Activated T-cell treated with anti-CD3 and anti-CD28 coated beads for 24 hours (primary cell): Measurements from ENCODE around the gene UBE3C.

Source experiments
- DNase-seq: peaks from one replicate; pipeline ENCODE4 v3.0.0-alpha.2; 2020; ENCODE audit warnings: low read depth

Gene UBE3C

DNA sequence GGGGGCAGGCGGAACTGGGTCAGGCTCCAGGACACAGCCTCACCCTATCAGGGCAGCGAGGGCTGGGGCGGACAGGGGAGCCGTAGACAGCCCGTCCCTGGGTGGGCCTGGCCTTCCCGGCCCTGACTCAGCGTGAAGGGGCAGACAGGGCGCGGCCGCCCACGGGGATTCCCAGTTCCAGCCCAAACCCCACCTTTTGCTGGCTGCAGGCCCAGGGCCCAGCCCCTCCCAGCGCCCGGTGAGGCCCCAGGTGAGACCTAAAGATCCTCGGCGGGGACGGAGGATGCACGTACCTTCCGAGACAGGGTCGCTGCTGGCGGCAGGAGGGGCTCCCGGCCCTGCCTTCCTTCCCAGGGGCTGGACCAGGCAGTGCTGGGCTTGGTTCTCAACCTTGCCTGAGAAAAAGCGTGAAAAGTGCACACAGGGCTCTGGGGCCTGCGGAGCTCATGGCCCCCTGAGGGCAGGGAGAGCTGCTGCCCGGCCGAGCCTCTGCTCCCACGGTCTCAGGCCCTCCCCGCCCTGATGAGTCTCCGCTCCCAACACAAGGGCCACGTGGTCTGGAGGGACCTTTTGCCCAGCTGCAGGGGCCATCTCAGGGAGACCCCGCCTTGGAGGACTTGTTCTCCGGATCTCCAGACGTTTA is 154.2 kb downstream of the UBE3C start:
- no peak for DNase-seq

DNA sequence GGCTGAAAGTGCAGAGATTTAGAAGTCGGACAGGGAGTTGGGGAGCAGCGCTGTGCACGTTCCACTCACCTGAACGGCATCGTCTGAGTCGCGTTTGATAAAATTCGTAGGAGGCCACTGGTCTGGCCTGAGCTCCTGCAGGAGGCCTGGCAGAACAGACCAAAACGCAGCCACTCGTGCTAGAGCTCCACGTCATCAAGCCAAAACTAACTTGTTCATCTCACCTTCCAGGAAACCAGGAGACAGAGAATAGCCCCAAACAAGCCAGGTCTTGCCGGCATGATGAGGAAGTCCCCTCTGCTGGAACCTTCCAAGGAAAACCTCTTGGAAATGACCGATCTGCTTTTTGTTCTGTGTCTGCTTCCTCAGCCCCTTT is 154.7 kb downstream of the UBE3C start:
- no peak for DNase-seq

DNA sequence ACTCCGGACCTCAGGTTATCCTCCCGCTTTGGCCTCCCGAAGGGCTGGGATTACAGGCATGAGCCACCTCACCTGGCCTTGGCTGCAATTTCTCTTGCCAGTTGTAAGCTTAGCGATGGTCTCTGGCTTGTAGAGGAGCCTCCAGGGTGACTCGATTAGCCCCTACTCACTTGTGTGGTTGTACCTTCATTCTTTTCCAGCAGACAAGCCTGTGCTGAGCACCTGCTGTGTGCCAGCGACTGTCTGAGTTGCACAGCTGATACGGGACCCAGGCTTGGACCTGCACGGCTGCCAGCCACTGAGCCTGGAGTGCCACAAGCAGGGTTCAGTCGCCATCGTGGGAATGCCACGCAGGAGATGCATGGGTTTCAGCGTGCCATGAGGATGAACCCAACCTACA is 156.0 kb downstream of the UBE3C start:
- DNase-seq, result no peak

DNA sequence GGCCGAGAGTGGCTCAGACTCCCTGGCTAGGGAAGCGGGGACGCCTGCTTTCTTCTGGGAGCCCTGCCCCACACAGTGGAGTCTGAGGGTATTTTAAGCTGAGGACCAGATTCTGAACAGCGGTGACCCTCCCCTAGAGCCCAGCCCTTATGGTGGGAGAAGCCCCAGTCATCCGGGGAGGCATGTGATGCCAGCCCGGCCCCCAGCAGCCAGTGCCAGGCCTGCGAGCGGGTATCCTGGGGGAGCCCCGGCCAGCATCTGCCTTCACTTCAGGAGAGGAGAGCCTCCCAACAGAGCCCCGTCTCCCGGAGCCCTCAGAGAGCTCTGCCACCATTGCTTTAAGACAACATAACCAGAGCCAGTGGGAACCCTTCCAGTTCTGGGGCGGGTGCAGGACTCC is 156.6 kb downstream of the UBE3C start:
- DNase-seq, result no peak

DNA sequence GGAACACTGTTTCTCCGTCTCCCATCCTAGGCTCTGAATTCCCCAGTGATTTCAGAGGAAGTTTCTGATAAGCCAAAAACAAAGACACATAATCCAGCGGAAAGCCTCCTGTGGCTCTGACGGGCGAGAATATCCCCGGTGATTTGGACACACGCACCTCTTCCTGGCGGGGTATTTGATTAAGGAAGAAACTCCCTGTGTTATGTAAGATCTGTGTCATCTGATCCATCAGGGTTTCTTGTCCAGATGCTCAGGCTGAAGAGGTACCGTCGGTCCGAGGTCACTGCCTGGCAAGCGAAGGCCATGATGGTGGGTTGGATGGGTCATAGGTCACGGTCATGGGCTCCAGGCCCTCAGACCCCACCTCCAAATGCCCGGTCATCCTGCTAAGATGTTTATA is 158.5 kb downstream of the UBE3C start:
- DNase-seq, result no peak

DNA sequence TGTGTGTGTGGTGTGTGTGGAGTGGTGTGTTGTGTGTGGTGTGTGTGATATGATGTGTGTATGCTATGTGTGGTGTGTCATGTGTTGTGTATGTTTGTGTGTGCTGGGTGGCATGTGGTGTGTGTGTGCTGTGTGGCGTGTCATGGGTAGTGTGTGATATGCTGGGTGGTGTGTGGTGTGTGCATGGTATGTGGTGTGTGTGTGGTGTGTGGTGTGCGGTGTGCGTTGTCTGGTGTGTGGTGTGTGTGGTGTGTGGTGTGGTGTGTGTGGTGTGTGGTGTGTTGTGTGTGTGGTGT is 160.5 kb downstream of the UBE3C start:
- DNase-seq, result no peak

DNA sequence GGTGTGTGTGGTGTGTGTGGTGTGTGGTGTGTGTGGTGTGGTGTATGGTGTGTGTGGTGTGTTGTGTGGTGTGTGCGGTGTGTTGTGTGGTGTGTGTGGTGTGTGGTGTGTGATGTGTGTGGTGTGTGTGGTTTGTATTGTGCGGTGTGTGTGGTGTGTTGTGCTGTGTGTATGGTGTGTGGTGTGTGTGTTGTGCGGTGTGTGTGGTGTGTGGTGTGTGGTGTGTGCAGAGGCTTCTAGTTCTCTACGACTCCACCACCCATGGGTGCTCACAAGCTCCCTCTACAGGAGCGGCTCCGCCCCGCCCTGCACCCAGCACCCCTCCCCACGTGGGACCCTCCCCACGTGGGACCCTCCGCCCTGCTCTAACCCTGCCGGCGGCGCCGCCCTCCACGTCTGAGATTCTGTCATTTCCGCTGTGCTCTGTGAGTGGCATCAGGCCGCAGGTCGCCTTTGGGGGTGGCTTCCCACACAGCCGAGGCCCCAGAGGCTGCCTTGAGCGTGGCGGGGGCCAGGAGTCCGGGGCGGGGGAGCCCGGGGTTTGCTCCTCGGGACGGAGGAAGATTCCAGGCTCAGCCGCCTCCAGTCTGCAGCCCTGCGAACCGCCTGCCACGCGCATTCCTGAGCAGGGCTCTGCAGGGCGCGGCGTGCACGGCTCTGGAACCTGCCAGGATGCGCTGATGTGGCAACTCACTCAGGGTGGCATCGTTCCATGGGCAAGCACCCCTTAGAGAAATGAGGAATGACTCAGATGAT is 161.1 kb downstream of the UBE3C start:
- no peak for DNase-seq

DNA sequence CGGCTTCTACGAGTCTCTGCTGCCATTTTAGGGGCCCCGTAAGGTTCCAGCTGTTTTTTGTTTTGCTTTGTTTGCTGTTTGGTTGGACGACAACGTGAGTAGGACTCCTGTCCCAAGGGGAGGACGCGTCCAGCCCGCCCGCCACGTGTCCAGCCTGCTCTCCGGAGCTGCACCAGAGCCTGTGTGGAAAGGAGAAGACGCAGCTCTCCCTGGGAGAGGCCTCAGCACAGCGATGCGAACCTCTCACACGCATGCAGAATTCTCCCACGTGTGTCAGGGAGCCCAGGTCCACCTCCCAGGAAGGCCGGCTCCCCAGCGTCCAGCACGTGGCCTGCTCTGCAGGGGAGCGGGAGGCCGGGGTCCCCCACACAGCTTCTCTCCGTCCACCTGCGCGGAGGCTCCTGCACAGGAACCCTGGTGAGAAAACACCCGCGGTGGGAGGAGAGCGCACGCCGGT is 161.7 kb downstream of the UBE3C start:
- DNase-seq, result no peak

DNA sequence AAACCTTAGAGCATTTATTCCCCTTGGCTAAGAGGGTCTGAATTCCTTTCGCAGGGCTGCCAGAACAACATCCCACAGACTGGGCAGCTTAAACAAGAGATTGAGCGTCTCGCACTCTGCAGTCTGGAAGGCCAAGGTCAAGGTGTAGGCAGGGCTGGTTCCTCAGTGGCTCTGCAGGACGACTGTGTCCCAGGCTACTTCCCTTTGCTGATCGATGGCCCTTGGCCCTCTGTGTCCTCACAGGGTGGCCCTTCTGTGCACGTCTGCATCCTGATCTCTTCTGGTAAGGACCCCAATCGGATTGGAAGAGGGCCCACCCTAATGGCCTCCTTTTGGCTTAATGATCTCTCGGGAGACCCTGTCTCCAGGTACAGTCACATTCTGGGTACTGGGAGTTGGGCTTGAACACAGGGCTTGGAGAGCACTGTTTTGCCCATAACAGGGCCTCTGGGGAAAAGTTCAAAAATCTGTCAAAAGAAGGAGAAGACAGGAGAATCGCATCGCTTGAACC is 162.9 kb downstream of the UBE3C start:
- DNase-seq, result no peak

DNA sequence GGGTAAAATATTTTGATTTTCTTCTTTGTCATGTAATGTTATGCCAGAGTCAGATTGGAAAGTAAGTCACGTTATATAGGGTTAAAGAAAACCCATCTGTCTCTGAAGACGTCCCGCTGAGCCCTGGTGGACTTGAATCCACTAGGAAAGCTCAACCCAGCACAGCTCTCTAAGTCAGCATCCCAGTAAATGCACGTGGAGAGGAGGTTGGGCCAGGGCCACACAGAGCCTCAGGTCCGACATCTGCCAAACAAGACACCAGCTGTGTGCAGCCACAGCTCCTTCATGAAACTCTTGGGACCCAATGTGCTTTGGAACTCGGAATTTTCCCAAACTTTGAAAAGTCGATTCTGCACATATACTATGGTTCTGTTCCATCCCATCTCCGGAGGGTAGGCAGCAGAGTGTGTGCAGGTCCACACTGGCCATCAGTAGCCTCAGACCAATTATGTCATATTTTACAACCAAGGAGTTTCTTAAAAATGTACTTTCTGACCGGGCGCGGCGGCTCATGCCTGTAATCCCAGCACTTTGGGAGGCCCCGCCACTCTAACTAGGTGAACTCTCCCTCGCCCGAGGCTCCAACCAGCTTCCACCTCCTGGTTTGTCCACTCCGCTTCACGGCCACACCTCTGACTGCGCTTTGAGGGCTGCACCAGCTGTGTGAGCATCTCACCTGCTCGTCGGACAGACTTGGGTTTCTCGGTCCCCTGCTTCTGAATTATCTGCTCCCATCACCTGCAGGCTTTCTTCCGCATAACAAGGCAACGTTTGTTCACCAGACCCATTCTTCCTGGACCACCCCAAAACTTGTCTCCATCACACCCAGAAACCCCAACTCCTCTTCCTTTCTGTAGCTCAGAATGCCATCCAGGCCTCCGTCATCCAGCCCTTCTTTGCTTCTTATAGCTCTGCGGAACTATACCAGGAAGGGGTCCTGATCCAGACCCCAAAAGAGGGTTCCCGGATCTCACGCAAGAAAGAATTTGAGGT is 168.4 kb downstream of the UBE3C start:
- no peak for DNase-seq

DNA sequence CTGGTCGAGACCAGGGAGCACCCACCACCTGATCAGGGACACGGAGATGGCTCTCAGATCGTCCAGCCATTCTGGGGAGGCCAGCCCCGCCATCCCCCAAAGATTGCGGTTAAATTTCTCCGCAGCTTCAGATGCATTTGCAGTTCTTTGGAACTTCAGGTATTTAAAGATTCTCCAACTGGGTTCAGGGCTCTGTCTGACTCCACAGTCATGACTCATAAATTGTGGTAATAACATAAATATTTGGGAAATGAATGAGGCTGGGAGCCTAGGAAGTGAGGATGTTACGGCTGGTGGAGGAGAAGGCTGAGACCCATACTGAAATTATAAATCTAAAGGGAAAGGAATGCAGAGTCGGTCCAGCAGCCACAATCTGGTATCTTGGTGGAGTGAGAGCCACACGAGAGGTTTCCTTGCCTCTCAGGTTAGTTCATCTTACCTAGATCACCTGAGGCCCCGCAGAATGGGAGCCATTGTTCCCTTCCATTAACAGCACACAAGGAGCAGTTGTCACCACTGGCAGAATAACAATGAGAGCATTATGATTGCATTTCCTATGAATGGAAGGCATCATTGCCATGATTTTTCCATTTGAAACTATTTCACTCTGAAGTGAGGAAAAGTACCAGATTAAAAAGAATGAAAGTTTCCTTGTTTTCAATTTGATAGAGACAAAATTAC is 171.4 kb downstream of the UBE3C start:
- DNase-seq, result no peak

DNA sequence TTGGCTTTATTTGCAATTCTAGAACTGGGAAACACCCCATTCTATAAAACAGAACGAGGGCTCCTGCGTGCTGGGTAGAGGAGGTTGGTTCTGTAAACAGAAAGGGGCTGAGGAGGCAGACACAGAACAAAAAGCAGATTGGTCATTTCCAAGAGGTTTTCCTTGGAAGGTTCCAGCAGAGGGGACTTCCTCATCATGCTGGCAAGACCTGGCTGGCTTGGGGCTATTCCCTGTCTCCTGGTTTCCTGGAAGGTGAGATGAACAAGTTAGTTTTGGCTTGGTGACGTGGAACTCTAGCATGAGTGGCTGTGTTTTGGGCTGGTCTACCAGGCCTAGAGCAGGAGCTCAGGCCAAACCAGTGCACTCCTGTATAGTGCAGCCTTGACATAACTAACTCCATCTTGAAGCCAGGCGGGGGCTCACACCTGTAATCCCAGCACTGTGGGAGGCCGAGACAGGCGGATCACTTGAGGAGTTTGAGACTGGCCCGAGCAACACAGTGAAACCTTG is 172.0 kb downstream of the UBE3C start:
- DNase-seq, result no peak

DNA sequence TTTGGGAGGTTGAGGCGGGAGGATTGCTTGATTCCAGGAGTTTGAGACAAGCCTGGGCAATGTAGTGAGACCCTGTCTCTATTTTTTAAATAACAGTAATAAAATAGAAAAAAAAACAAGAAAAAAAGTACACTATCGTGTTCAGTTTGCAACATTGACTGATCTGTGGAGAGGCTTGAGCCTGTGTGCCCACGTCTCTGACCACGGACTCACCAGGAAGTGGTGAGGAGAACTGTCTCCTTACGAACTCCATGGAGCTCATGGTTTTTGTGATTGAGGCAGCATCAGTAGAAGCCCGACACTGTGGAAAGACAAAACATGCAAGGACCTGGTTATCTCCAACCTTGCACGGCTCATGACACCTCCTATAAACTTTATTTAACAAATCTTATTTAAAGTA is 174.2 kb downstream of the UBE3C start:
- no peak for DNase-seq

DNA sequence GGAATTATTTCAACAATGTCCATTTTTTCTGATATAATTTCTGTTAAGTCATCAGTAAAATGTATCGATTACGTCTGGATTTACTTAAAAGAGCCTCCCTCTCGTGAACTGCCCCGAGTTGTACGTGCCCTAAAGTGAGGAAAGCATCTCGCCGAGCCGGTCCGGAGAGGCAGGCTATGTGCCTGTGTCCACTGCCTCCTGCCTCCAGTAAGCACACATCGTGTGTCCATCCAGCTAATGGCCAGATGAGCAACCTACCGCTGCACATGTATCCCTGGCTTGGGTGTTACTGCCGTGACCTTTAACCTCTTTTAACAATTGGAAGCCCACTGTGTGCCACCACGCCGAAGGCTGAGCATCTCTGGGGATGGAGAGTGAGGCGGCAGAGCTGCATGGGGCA is 174.9 kb downstream of the UBE3C start:
- DNase-seq, result no peak

DNA sequence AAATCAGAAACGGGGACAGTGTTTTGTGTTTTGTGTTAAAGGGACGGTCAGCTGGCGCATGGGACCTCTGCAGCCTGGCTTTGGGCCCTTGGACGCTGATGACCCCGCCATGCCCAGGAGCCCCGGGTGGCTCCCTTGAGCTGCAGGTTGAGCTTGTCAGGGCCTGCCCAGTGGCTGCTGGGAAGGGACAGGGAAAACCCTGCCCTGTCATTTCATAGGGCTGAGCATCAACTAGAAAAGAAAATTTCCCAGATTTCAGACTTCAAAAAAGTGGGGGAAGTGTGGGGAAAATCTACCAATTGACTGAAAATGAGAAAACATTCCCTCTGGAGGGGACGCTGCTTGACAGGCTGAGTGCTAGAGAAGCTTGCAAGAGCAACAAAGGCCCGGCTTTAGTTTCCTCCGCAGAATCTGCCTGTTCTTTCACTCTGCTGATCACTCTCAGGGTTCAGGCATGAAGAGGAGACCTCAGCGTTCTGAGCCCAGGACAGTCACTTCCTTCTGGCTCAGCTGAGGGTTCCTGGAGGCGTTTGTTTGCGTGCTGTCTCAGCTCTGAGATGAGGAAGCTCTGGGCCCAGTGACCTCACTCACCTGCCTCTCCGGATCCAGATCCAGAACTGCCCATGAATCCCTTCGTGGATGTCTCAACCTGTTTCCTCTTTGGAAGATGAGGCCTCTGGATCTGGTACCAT is 179.4 kb downstream of the UBE3C start:
- DNase-seq, result no peak
